AG04450 (cell line): ENCODE results near the gene GDA. TPM values are rescaled to one million over a fixed set of nuclear protein-coding genes. Genes with fewer than 3 reads are reported as not detected.
"Not testable (repeated sequence)": the region's sequence is repeated elsewhere in the genome, so short reads cannot be mapped to it uniquely, and the experiment has no call there.

Experiments used
- CTCF ChIA-PET: fragments of 300-600, 350-600 bp; formaldehyde crosslinking; extraction: SDS; loops from one replicate; lab custom pipeline; 2022; ENCODE audit warnings: antibody characterized with exemption, inconsistent platforms; lab: Charles Lee
- POLR2A ChIA-PET: fragments of 350-600 bp; formaldehyde crosslinking; extraction: SDS; loops from one replicate; lab custom pipeline; 2021; ENCODE audit warnings: antibody characterized with exemption, inconsistent platforms; lab: Yijun Ruan, JAX
- DNase-seq: peaks from one replicate; pipeline ENCODE4 v3.0.0-alpha.2; 2011; ENCODE audit warnings: low read depth, low spot score
- H3K27ac ChIP-seq: one replicate; pipeline ENCODE4 v1.5.1; 2012; ENCODE audit warnings: low read depth, low read length, control low read depth
- H3K27me3 ChIP-seq: one replicate; pipeline ENCODE4 v1.6.0; 2012; ENCODE audit warnings: low read length; ENCODE audit not compliant: control insufficient read depth, insufficient read depth
- H3K4me3 ChIP-seq: 2 replicates; pipeline ENCODE4 v1.5.1; 2011; ENCODE audit warnings: mild to moderate bottlenecking, low read depth, low read length, control low read depth
- H3K9me3 ChIP-seq: 2 replicates; pipeline ENCODE4 v1.5.1; 2012; ENCODE audit warnings: low read length; ENCODE audit not compliant: control insufficient read depth, insufficient read depth
- CTCF ChIP-seq: IDR thresholded peaks from 2 replicates; pipeline ENCODE4 v1.5.1; 2011; ENCODE audit warnings: low read depth, low read length, control low read depth, inconsistent platforms
- polyA plus RNA-seq: library from polyadenylated mRNA; depleted of rRNA; stranded (reverse); fragments of >200 nt; gene quantifications from 2 replicates; pipeline ENCODE4 v1.2.3, GENCODE V29; 2011

The GDA gene
- polyA plus RNA-seq, 1 experiment: not detected

GRCh38 chr9:72262063-72262462 lies 112.8 kb downstream of the GDA start:
- Histone ChIP-seq H3K27ac (no peak overlapping the region), H3K4me3 (no peak overlapping the region), H3K27me3 (no peaks in the 10 kb centered on the region), H3K9me3 (no peaks in the 10 kb centered on the region)
- ChIA-PET CTCF (interaction anchor here (1.9 kb wide), 1 partner anchor 10 kb away, joined by 6 read pairs; no protein-coding TSS in a partner anchor), POLR2A (no interaction called here)
- TF ChIP-seq CTCF: no peak
- DNase-seq: no peak

- CTCF ChIA-PET: interaction anchor here (0.9 to 1.3 kb wide), 3 partner anchors 17 to 225 kb away, joined by 3 to 4 read pairs (median 3); no protein-coding TSS in a partner anchor
- Histone ChIP-seq H3K27ac (no peak overlapping the region), H3K4me3 (no peak overlapping the region), H3K9me3 (no peaks in the 10 kb centered on the region), H3K27me3 (no peaks in the 10 kb centered on the region)
- no peak for DNase-seq
- TF ChIP-seq CTCF: no peak
- POLR2A ChIA-PET: no interaction called here
Measured at GRCh38 chr9:72263572-72263971, 114.3 kb downstream of the GDA start.

GRCh38 chr9:72268961-72269360 lies 119.7 kb downstream of the GDA start:
- Histone ChIP-seq H3K27me3 (no peaks in the 10 kb centered on the region), H3K9me3 (no peaks in the 10 kb centered on the region), H3K4me3 (no peak overlapping the region), H3K27ac (no peak overlapping the region)
- ChIA-PET CTCF (interaction anchor here (0.6 to 9.3 kb wide), 2 partner anchors 229 to 234 kb away, joined by 7 to 164 read pairs; no protein-coding TSS in a partner anchor), POLR2A (no interaction called here)
- DNase-seq: no peak
- TF ChIP-seq CTCF: no peak

GRCh38 chr9:72270359-72270758 lies 121.1 kb downstream of the GDA start:
- H3K27me3 ChIP-seq: not testable (repeated sequence)
- CTCF ChIA-PET: interaction anchor here (1.5 to 9.3 kb wide), 3 partner anchors 12 to 231 kb away, joined by 5 to 164 read pairs (median 36); no protein-coding TSS in a partner anchor

GRCh38 chr9:72271613-72272478 lies 122.6 kb downstream of the GDA start:
- Histone ChIP-seq H3K27ac (no peak overlapping the region), H3K27me3 (no peaks in the 10 kb centered on the region), H3K9me3 (no peaks in the 10 kb centered on the region), H3K4me3 (no peak overlapping the region)
- CTCF ChIA-PET: interaction anchor here (0.5 to 9.3 kb wide), 40 partner anchors 10 to 987 kb away, joined by 3 to 164 read pairs (median 4); no protein-coding TSS in a partner anchor
- peak; percentile 91 for TF ChIP-seq CTCF
- DNase-seq: peak; percentile 7
- POLR2A ChIA-PET: no interaction called here

More at GRCh38 chr9:72270359-72270758, 121.1 kb downstream of the GDA start:
- H3K4me3 ChIP-seq, H3K9me3 ChIP-seq, H3K27ac ChIP-seq, POLR2A ChIA-PET, DNase-seq: not testable (repeated sequence)
